ENCODE measurements around the gene MLANA. TPM values are rescaled to one million over a fixed set of nuclear protein-coding genes. Genes with fewer than 3 reads are reported as not detected.
A peak's percentile ranks its signal among the peaks of the same experiment; 100 is the strongest.
"Not testable (repeated sequence)": the region's sequence is repeated elsewhere in the genome, so short reads cannot be mapped to it uniquely, and the experiment has no call there.

The MLANA gene
- polyA plus RNA-seq, 2 donors: not detected

DNA sequence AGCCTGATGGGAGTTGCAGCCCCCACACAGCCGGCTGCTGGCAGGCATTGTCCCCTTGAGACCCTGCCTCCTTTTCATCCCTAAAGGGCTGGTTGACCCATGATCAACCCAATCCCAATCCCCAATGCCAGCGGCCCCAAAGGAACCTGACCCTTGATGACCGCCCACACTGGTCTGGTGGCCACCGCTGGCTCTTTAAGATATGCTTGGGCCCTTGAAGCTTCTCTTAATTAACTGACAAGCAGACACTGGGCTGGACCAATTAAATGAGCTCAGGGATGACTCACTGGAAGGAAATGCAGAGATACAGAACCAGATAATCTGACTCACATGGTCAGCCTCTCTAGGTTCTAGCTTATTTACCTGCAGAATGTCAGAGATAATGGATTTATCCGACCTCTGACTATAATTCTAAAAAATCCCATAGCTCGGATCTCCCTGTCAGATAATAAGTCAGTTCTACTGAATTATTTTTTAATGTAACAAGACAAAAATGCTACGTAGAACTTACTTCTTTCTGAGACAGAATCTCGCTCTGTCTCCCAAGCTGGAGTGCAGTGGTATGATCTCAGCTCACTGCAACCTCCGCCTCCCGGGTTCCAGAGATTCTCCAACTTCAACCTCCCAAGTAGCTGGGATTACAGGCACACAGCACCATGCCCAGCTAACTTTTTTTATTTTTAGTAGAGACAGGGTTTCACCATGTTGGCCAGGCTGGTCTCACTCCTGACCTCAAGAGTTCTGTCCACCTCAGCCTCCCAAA, 11.1 kb upstream of the MLANA start:
- no peak overlapping the region for H3K27ac ChIP-seq (ENCODE audit: low read depth in 2 of 2, low read length in 1 of 2)
- no peaks in the 10 kb centered on the region for H3K9me3 ChIP-seq (ENCODE audit: control insufficient read depth in 2 of 2, insufficient read depth in 1 of 2, low read depth in 1 of 2, low read length in 1 of 2)
- H3K4me3 ChIP-seq (ENCODE audit: low read depth in 1 of 2, low read length in 2 of 2): no peak overlapping the region
- no peaks in the 10 kb centered on the region for H3K4me1 ChIP-seq (ENCODE audit: control insufficient read depth in 2 of 2, insufficient read depth in 2 of 2, low read length in 1 of 2)
- 71 to 80% methylated on average over 10 of the region's 10 CpGs for WGBS, 2 donors
- no peaks in the 10 kb centered on the region for H3K27me3 ChIP-seq (ENCODE audit: control insufficient read depth in 1 of 2, insufficient read depth in 2 of 2, low read length in 2 of 2)
- H3K36me3 ChIP-seq (ENCODE audit: control insufficient read depth in 2 of 2, insufficient read depth in 2 of 2, low read length in 1 of 2): peaks cover 0 to 5% of the 10 kb centered on the region in 2 donors

- not testable (repeated sequence) for H3K27me3 ChIP-seq (ENCODE audit: control insufficient read depth in 1 of 2, insufficient read depth in 2 of 2, low read length in 2 of 2); H3K9me3 ChIP-seq (ENCODE audit: control insufficient read depth in 2 of 2, insufficient read depth in 1 of 2, low read depth in 1 of 2, low read length in 1 of 2); H3K4me3 ChIP-seq (ENCODE audit: low read depth in 1 of 2, low read length in 2 of 2); H3K36me3 ChIP-seq (ENCODE audit: control insufficient read depth in 2 of 2, insufficient read depth in 2 of 2, low read length in 1 of 2); H3K4me1 ChIP-seq (ENCODE audit: control insufficient read depth in 2 of 2, insufficient read depth in 2 of 2, low read length in 1 of 2); H3K27ac ChIP-seq (ENCODE audit: low read depth in 2 of 2, low read length in 1 of 2)
- WGBS, 2 donors: 92 to 95% methylated on average over 5 of the region's 5 CpGs
These were observed 8.3 kb upstream of the MLANA start for GRCh38 chr9:5882244-5883012.

DNA sequence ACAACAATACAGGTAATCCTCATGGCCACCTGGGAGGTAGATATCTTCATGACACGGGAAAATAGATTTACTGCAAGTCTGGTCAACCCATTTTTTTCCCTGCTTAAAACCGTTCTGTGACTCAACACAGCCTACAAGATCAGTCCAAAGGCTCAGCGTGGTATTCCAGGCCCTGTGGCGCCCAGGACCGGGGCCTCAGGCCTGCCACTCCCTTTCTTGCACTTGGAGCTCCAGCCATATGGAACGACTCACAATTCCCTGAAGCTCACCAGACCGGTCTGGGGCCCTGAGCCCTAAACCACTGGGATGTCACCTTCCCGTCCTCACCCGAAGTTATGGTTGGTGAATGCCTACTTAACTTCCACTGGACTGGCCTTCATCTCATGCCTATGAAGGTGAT, 6.5 kb upstream of the MLANA start:
- peaks cover 0 to 3% of the 10 kb centered on the region in 2 donors for H3K4me1 ChIP-seq (ENCODE audit: control insufficient read depth in 2 of 2, insufficient read depth in 2 of 2, low read length in 1 of 2)
- peak overlapping the region in 1 of 2 donors; percentile 36 for H3K27ac ChIP-seq (ENCODE audit: low read depth in 2 of 2, low read length in 1 of 2)
- WGBS, 2 donors: 44 to 67% methylated on average over 9 of the region's 9 CpGs
- H3K27me3 ChIP-seq (ENCODE audit: control insufficient read depth in 1 of 2, insufficient read depth in 2 of 2, low read length in 2 of 2): no peaks in the 10 kb centered on the region
- H3K4me3 ChIP-seq (ENCODE audit: low read depth in 1 of 2, low read length in 2 of 2): no peak overlapping the region
- no peaks in the 10 kb centered on the region for H3K36me3 ChIP-seq (ENCODE audit: control insufficient read depth in 2 of 2, insufficient read depth in 2 of 2, low read length in 1 of 2)
- H3K9me3 ChIP-seq (ENCODE audit: control insufficient read depth in 2 of 2, insufficient read depth in 1 of 2, low read depth in 1 of 2, low read length in 1 of 2): no peaks in the 10 kb centered on the region

DNA sequence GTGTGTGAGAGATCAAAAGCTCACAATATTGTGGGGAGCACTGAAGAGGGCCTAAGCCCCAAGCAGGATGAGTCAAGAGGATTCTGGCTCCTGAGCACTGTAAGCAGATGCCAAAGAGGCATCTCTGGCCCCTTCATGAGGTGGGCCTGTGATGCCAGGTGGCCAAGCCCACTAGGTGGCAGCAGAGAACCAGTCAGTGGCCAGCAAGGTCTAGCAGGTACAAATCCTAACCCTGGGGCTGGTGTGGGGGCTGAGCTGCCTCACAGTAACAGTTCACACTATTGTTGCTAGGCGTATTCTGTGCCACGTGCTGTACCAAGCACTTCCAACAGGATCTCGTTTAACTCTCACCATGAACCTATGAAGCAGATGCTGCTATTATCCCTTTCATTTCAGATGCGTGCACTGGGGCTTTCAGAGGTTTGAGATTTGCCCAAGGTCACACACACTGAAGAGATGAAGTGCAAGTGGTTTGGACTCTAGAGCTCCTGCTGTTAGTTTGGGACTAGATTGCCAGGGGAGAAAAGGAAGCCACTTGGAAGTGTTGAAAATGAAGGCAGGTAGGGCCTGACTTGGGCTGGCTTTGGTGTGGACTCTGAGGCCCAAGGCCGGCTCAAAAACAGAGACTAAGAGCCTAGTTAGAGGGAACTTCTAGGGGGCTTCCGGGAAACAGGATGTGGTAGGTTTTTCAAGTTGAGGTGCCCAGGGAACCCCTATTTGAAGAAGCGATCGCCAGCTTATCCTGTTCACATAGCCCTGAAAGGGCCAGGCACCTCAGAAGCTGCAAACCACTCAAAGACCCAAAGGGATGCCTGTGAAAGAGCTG, 4.4 kb upstream of the MLANA start:
- no peaks in the 10 kb centered on the region for H3K27me3 ChIP-seq (ENCODE audit: control insufficient read depth in 1 of 2, insufficient read depth in 2 of 2, low read length in 2 of 2)
- peaks cover 0 to 3% of the 10 kb centered on the region in 2 donors for H3K4me1 ChIP-seq (ENCODE audit: control insufficient read depth in 2 of 2, insufficient read depth in 2 of 2, low read length in 1 of 2)
- no peak overlapping the region for H3K4me3 ChIP-seq (ENCODE audit: low read depth in 1 of 2, low read length in 2 of 2)
- WGBS, 2 donors: 54 to 59% methylated on average over 8 of the region's 8 CpGs
- H3K27ac ChIP-seq (ENCODE audit: low read depth in 2 of 2, low read length in 1 of 2): no peak overlapping the region
- no peaks in the 10 kb centered on the region for H3K9me3 ChIP-seq (ENCODE audit: control insufficient read depth in 2 of 2, insufficient read depth in 1 of 2, low read depth in 1 of 2, low read length in 1 of 2)
- no peaks in the 10 kb centered on the region for H3K36me3 ChIP-seq (ENCODE audit: control insufficient read depth in 2 of 2, insufficient read depth in 2 of 2, low read length in 1 of 2)

GRCh38 chr9:5892456-5893133, 1.9 kb downstream of the MLANA start:
- Histone ChIP-seq H3K9me3 (ENCODE audit: control insufficient read depth in 2 of 2, insufficient read depth in 1 of 2, low read depth in 1 of 2, low read length in 1 of 2) (no peaks in the 10 kb centered on the region), H3K4me1 (ENCODE audit: control insufficient read depth in 2 of 2, insufficient read depth in 2 of 2, low read length in 1 of 2) (no peaks in the 10 kb centered on the region), H3K27me3 (ENCODE audit: control insufficient read depth in 1 of 2, insufficient read depth in 2 of 2, low read length in 2 of 2) (no peaks in the 10 kb centered on the region), H3K27ac (ENCODE audit: low read depth in 2 of 2, low read length in 1 of 2) (no peak overlapping the region), H3K36me3 (ENCODE audit: control insufficient read depth in 2 of 2, insufficient read depth in 2 of 2, low read length in 1 of 2) (peaks cover 0 to 5% of the 10 kb centered on the region in 2 donors), H3K4me3 (ENCODE audit: low read depth in 1 of 2, low read length in 2 of 2) (no peak overlapping the region)
- WGBS, 2 donors: 64 to 65% methylated on average over 7 of the region's 7 CpGs

DNA sequence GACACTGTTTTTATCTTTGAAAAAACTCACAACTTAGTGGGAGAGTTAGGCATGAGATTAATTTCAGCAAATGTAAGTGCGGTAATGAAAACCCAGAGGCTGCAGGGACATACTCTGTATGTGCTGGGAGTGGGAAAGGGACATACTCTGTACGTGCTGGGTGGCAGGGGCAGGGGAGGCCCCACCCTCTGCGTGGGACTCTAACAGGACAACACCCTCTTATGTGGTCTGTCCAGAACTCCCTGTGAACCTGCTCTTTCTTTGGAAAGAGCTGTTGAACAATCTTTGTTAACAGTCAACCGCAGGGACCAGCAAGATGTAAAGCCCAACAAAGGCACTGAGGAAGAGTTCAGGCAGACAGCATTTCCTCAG, 2.4 kb downstream of the MLANA start:
- H3K27ac ChIP-seq (ENCODE audit: low read depth in 2 of 2, low read length in 1 of 2): no peak overlapping the region
- H3K27me3 ChIP-seq (ENCODE audit: control insufficient read depth in 1 of 2, insufficient read depth in 2 of 2, low read length in 2 of 2): no peaks in the 10 kb centered on the region
- no peak overlapping the region for H3K4me3 ChIP-seq (ENCODE audit: low read depth in 1 of 2, low read length in 2 of 2)
- peaks cover 0 to 7% of the 10 kb centered on the region in 2 donors for H3K36me3 ChIP-seq (ENCODE audit: control insufficient read depth in 2 of 2, insufficient read depth in 2 of 2, low read length in 1 of 2)
- WGBS, 2 donors: 70 to 72% methylated on average over 4 of the region's 4 CpGs
- H3K4me1 ChIP-seq (ENCODE audit: control insufficient read depth in 2 of 2, insufficient read depth in 2 of 2, low read length in 1 of 2): no peaks in the 10 kb centered on the region
- no peaks in the 10 kb centered on the region for H3K9me3 ChIP-seq (ENCODE audit: control insufficient read depth in 2 of 2, insufficient read depth in 1 of 2, low read depth in 1 of 2, low read length in 1 of 2)

GRCh38 chr9:5893591-5894236, 3.0 kb downstream of the MLANA start:
- H3K9me3 ChIP-seq (ENCODE audit: control insufficient read depth in 2 of 2, insufficient read depth in 1 of 2, low read depth in 1 of 2, low read length in 1 of 2): no peaks in the 10 kb centered on the region
- H3K27ac ChIP-seq (ENCODE audit: low read depth in 2 of 2, low read length in 1 of 2): no peak overlapping the region
- no peaks in the 10 kb centered on the region for H3K4me1 ChIP-seq (ENCODE audit: control insufficient read depth in 2 of 2, insufficient read depth in 2 of 2, low read length in 1 of 2)
- no peaks in the 10 kb centered on the region for H3K27me3 ChIP-seq (ENCODE audit: control insufficient read depth in 1 of 2, insufficient read depth in 2 of 2, low read length in 2 of 2)
- 72 to 83% methylated on average over 13 of the region's 13 CpGs for WGBS, 2 donors
- peaks cover 0 to 7% of the 10 kb centered on the region in 2 donors for H3K36me3 ChIP-seq (ENCODE audit: control insufficient read depth in 2 of 2, insufficient read depth in 2 of 2, low read length in 1 of 2)
- no peak overlapping the region for H3K4me3 ChIP-seq (ENCODE audit: low read depth in 1 of 2, low read length in 2 of 2)

DNA sequence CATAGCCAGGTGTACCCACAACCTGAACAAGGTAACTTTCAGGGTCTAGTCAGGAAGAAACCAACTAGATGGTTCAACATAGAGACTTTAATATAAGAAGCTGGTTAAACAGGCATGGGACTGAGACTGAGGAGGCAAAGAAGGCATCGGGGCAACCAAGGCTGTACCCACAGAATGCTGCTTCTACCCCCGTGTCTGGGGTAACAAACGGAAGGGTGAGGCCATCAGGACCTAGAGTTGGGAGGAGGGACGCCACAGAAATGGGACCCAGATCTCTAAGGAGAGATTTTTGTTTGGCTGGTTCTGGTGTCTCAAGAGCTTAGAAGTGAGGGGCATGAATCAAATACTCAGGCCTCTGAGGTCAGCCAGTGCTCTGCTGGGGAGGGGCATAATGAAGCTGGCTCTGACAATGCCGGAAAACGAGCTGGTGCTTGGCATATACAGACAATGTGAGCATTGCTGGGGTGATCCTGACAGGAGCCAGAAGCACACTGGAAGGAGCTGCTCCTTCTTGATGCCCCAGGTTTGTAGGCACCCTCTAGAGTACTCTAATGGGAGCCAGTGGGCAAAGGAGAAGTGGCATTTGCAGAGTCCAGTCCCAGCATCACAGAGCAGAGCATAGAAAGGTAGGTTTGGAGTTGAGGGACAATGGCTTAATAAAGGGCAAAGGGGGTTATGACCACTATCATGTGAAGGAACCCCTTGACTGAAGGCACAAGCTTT, 3.7 kb downstream of the MLANA start:
- no peak overlapping the region for H3K27ac ChIP-seq (ENCODE audit: low read depth in 2 of 2, low read length in 1 of 2)
- no peaks in the 10 kb centered on the region for H3K9me3 ChIP-seq (ENCODE audit: control insufficient read depth in 2 of 2, insufficient read depth in 1 of 2, low read depth in 1 of 2, low read length in 1 of 2)

More for the DNA sequence above, 3.7 kb downstream of the MLANA start:
- no peak overlapping the region for H3K4me3 ChIP-seq (ENCODE audit: low read depth in 1 of 2, low read length in 2 of 2)
- no peaks in the 10 kb centered on the region for H3K27me3 ChIP-seq (ENCODE audit: control insufficient read depth in 1 of 2, insufficient read depth in 2 of 2, low read length in 2 of 2)
- H3K36me3 ChIP-seq (ENCODE audit: control insufficient read depth in 2 of 2, insufficient read depth in 2 of 2, low read length in 1 of 2): peaks cover 0 to 7% of the 10 kb centered on the region in 2 donors
- no peaks in the 10 kb centered on the region for H3K4me1 ChIP-seq (ENCODE audit: control insufficient read depth in 2 of 2, insufficient read depth in 2 of 2, low read length in 1 of 2)
- WGBS, 2 donors: 92 to 95% methylated on average over 6 of the region's 6 CpGs

All from esophagus (tissue), 2 donors.